Glutamatergic neuron (in vitro differentiated cells): ENCODE measurements around the gene LYRM4. TPM values are rescaled to one million over a fixed set of nuclear protein-coding genes. Genes with fewer than 3 reads are reported as not detected.
A peak's percentile ranks its signal among the peaks of the same experiment; 100 is the strongest.

Experiments
- DNase-seq: peaks from one replicate; pipeline ENCODE4 v3.0.0; 2022
- H3K27ac Mint-ChIP-seq: one replicate; pipeline ENCODE4 v1.8.0; 2020; ENCODE audit warnings: mild to moderate bottlenecking, mixed read lengths, inconsistent platforms; ENCODE audit not compliant: unreplicated experiment
- H3K27me3 Mint-ChIP-seq: one replicate; pipeline ENCODE4 v1.8.0; 2020; ENCODE audit warnings: mild to moderate bottlenecking, moderate library complexity, mixed read lengths, inconsistent platforms; ENCODE audit not compliant: unreplicated experiment
- H3K36me3 Mint-ChIP-seq: one replicate; pipeline ENCODE4 v1.8.0; 2020; ENCODE audit warnings: mild to moderate bottlenecking, mixed read lengths, inconsistent platforms; ENCODE audit not compliant: unreplicated experiment
- H3K4me1 Mint-ChIP-seq: one replicate; pipeline ENCODE4 v1.8.0; 2020; ENCODE audit warnings: mild to moderate bottlenecking, low read depth, mixed read lengths, inconsistent platforms; ENCODE audit not compliant: unreplicated experiment
- H3K4me3 Mint-ChIP-seq: one replicate; pipeline ENCODE4 v1.8.0; 2020; ENCODE audit warnings: mild to moderate bottlenecking, mixed read lengths, inconsistent platforms; ENCODE audit not compliant: unreplicated experiment
- H3K9me3 Mint-ChIP-seq: one replicate; pipeline ENCODE4 v1.8.0; 2020; ENCODE audit warnings: mild to moderate bottlenecking, moderate library complexity, mixed read lengths, inconsistent platforms; ENCODE audit not compliant: unreplicated experiment
- total RNA-seq: library from RNA; stranded (reverse); fragmentation: NEBNext Ultra II Directional; extraction: Animal tissue kit (Norgen Biotek cat#: 25700); gene quantifications from one replicate; pipeline ENCODE4 v1.2.1, GENCODE V29; 2021; ENCODE audit not compliant: unreplicated experiment
- TF ChIP-seq, protein P1 (sequence below): fragments of 200-600 bp; sonication (generic); IDR thresholded peaks from one replicate; pipeline ENCODE4 v1.5.0; 2021; ENCODE audit not compliant: partially characterized antibody, unreplicated experiment

The LYRM4 gene
- total RNA-seq, 1 donor from 2014 or later: 29.5 TPM

DNA sequence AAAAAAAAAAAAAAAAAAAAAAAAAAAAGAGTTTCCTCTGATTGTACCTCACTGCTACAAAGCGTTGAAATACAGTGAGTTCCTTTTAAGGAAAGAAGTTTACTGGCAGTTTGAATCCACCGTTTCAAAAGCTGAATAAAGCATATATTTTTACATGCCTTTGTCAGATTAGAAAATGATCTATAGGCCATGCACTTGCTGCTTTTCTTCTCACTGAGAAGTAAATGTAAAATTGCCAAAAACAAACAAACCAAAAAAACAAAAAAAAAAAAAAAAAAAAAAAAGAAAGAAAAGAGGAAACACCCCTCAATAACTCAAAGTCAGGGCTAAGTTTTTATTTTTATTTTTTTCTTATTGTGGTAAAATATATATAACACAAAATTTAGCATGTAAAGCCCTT, 81.9 kb downstream of the LYRM4 start:
- TF ChIP-seq, protein P1, sequence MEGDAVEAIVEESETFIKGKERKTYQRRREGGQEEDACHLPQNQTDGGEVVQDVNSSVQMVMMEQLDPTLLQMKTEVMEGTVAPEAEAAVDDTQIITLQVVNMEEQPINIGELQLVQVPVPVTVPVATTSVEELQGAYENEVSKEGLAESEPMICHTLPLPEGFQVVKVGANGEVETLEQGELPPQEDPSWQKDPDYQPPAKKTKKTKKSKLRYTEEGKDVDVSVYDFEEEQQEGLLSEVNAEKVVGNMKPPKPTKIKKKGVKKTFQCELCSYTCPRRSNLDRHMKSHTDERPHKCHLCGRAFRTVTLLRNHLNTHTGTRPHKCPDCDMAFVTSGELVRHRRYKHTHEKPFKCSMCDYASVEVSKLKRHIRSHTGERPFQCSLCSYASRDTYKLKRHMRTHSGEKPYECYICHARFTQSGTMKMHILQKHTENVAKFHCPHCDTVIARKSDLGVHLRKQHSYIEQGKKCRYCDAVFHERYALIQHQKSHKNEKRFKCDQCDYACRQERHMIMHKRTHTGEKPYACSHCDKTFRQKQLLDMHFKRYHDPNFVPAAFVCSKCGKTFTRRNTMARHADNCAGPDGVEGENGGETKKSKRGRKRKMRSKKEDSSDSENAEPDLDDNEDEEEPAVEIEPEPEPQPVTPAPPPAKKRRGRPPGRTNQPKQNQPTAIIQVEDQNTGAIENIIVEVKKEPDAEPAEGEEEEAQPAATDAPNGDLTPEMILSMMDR: no peak
- Mint-ChIP-seq H3K27ac (no peak overlapping the region), H3K4me1 (peaks cover 12% of the 10 kb centered on the region), H3K36me3 (no peaks in the 10 kb centered on the region), H3K4me3 (no peak overlapping the region), H3K9me3 (peaks cover 5% of the 10 kb centered on the region), H3K27me3 (no peaks in the 10 kb centered on the region)
- DNase-seq: no peak

DNA sequence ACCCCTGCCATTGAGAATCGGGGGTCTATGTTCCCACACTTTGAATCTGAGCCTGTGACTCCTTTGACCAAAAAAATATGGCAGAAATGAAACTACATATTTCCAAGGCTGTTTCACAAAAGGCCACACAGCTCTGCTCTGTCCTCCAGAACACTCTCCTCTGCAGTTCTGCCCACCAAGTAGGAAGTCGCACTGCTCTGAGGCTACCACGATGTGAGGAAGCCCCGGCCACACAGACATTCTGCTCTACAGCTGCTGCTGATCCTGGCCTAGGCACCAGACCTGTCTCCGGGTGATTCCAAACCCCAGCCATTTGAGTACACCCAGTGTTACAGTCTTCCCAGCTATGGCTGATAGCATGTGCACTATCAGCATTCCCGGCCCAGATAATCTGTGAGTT, 85.1 kb downstream of the LYRM4 start:
- Mint-ChIP-seq H3K27ac (no peak overlapping the region), H3K27me3 (no peaks in the 10 kb centered on the region), H3K9me3 (peaks cover under 1% of the 10 kb centered on the region), H3K4me3 (no peak overlapping the region), H3K36me3 (no peaks in the 10 kb centered on the region), H3K4me1 (peaks cover 29% of the 10 kb centered on the region)
- DNase-seq: no peak
- TF ChIP-seq, protein P1: no peak

DNA sequence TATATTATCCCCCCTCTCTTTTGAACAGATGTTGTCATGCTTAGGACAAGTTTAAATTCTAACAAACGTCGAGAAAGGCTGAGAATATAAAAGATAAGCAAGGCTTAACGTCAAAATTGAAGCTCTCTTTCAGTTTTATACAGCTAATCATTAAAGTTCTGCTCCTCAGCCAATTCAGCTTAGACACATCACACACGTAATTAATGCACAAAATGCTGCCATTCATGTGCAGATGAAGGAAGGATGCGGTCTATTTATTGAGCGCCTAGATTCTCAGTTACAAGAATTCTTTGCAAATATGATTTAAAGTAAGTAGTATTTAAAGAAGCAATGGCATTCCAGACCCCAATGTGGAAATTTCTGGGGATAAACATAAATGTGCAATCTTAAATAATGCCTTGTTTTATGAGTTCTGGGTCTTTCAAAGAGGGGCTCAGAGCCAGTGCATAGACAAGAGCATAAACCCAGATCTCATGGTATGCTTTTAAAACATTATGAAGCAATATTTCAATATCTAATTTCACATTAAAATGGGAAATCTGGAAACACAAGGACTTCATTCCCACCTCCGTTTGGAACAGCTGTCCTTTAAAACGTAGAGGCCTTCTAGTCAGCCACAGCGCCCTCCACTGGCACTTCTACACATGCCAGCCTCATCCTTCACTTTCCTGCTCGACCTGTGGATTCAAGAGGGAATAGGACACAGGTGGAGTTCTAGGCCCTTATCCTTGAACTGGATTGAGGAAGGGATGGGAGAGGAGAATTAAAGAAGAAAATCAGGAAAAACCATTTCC, 85.8 kb downstream of the LYRM4 start:
- TF ChIP-seq, protein P1: peak; percentile 69
- peaks cover 29% of the 10 kb centered on the region for H3K4me1 Mint-ChIP-seq
- DNase-seq: peak; percentile 57
- H3K27ac Mint-ChIP-seq: no peak overlapping the region
- H3K36me3 Mint-ChIP-seq: no peaks in the 10 kb centered on the region
- no peak overlapping the region for H3K4me3 Mint-ChIP-seq
- no peaks in the 10 kb centered on the region for H3K9me3 Mint-ChIP-seq
- H3K27me3 Mint-ChIP-seq: no peaks in the 10 kb centered on the region

DNA sequence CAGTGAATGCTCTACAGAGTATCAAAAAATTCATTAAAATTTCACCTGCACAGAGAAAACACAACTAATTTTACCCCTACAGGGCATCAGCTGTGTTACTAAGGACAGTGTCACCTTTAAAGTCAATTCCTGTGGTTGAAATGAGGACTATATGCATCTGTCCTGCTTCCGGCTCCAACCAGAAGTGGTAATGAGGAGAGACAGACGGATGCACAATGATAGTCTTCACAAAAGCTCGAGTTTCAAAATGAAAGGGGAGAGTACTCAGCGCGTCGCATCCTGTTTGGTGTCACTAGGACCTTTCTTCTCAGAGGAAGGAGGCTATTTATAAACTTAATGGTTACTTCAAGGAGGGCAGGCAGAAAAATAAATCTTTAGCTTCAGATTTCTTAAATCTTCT, 86.5 kb downstream of the LYRM4 start:
- no peak for DNase-seq
- Mint-ChIP-seq H3K27me3 (no peaks in the 10 kb centered on the region), H3K27ac (no peak overlapping the region), H3K36me3 (no peaks in the 10 kb centered on the region), H3K4me1 (peaks cover 29% of the 10 kb centered on the region), H3K4me3 (peak overlapping the region; percentile 12), H3K9me3 (no peaks in the 10 kb centered on the region)
- TF ChIP-seq, protein P1: no peak

DNA sequence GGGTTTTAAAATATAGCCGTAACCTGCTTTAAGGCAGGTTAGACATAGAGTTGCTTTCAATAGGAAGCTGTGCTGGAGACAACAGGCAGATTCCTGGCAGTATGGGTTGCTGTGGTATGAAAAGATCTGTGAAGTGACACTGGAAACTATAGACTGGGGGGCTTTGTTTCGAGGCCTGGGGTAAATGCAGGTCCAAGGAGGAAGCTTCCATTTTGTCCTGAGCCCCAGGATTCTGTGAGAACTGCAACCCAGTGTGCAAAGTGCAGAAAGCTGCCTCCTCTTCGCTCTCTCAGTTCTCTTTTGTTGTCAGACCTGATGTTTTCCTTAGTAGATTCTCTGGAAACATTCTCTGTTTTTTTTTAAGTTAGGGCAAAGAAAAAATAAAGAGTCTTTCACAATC, 86.9 kb downstream of the LYRM4 start:
- H3K36me3 Mint-ChIP-seq: no peaks in the 10 kb centered on the region
- no peaks in the 10 kb centered on the region for H3K9me3 Mint-ChIP-seq
- H3K27me3 Mint-ChIP-seq: no peaks in the 10 kb centered on the region
- no peak for DNase-seq
- no peak overlapping the region for H3K4me3 Mint-ChIP-seq
- peaks cover 29% of the 10 kb centered on the region for H3K4me1 Mint-ChIP-seq
- TF ChIP-seq, protein P1: no peak
- no peak overlapping the region for H3K27ac Mint-ChIP-seq
